Lung (tissue), 16 donors: ENCODE measurements around the gene POP5. TPM values are rescaled to one million over a fixed set of nuclear protein-coding genes. Genes with fewer than 3 reads are reported as not detected.
A peak's percentile ranks its signal among the peaks of the same experiment; 100 is the strongest.

Source experiments
- ATAC-seq: fragments of 200-7000 bp; cut with Tn5 transposase; one replicate; pipeline ENCODE4 v1.9.1; 2020; ENCODE audit warnings: moderate number of reproducible peaks; ENCODE audit not compliant: insufficient read depth, low FRiP score
- DNase-seq, 3 donors: peaks; one replicate each; pipeline ENCODE4 v3.0.0-alpha.2; 2013 to 2017
- H3K27ac ChIP-seq, 2 donors: one replicate each; pipeline ENCODE4 v1.5.1; 2013; ENCODE audit warnings: mild to moderate bottlenecking in 2 of 2, moderate library complexity in 2 of 2, control low read depth in 1 of 2, inconsistent platforms in 1 of 2, low read depth in 1 of 2, low read length in 1 of 2
- H3K27me3 ChIP-seq, 3 donors: one replicate each; pipeline ENCODE4 v1.5.1; 2013; ENCODE audit warnings: low read length in 2 of 3; ENCODE audit not compliant: control insufficient read depth in 3 of 3, insufficient read depth in 3 of 3
- H3K36me3 ChIP-seq, 4 donors: one replicate each; pipeline ENCODE4 v1.5.1; 2013; ENCODE audit warnings: low read length in 4 of 4, mild to moderate bottlenecking in 1 of 4, moderate library complexity in 1 of 4; ENCODE audit not compliant: control insufficient read depth in 4 of 4, insufficient read depth in 4 of 4
- H3K4me1 ChIP-seq, 5 donors: one replicate each; pipeline ENCODE4 v1.5.1; 2013; ENCODE audit warnings: low read length in 5 of 5, mild to moderate bottlenecking in 2 of 5, moderate library complexity in 1 of 5; ENCODE audit not compliant: control insufficient read depth in 5 of 5, insufficient read depth in 5 of 5
- H3K4me3 ChIP-seq: one replicate; pipeline ENCODE4 v1.5.1; 2013; ENCODE audit warnings: mild to moderate bottlenecking, control low read depth, moderate library complexity
- H3K9ac ChIP-seq, 2 donors: one replicate each; pipeline ENCODE4 v1.5.1; 2013; ENCODE audit warnings: low read length in 2 of 2, control low read depth in 1 of 2; ENCODE audit not compliant: insufficient read depth in 1 of 2
- H3K9me3 ChIP-seq, 4 donors: one replicate each; pipeline ENCODE4 v1.5.1; 2013; ENCODE audit warnings: low read length in 3 of 4, mild to moderate bottlenecking in 1 of 4, moderate library complexity in 1 of 4; ENCODE audit not compliant: control insufficient read depth in 4 of 4, insufficient read depth in 3 of 4
- WGBS, 2 donors: extraction: QIAGEN DNeasy Blood & Tissue Kit; methylation state at CpG; one replicate each; pipeline ENCODE4 v1.1.7; 2013; 5-methylcytosine and 5-hydroxymethylcytosine counted together
- long read RNA-seq, 5 donors: transcript quantifications; one replicate each; lab custom pipeline, GENCODE V29; 2026
- polyA plus RNA-seq, 2 donors: library from polyadenylated mRNA; stranded (reverse); fragments of 200-250 nt; gene quantifications; one replicate each; pipeline ENCODE4 v1.2.1, GENCODE V29; 2013
- total RNA-seq, 2 donors: library from RNA; depleted of rRNA in 1 of 2; stranded (reverse); fragments of >200 nt in 1 of 2; gene quantifications; one replicate each; pipeline ENCODE4 v1.2.1, GENCODE V29; 2014 to 2021
- TF ChIP-seq, protein P1 (sequence below): IDR thresholded peaks from 2 replicates; pipeline ENCODE4 v1.5.1; 2012; ENCODE audit warnings: mild to moderate bottlenecking; ENCODE audit errors: control extremely low read depth, extremely low read depth
- donor health status: control.
- donor health status: control.
- donor health status: Bipolar disorder and iron deficiency.
- donor health status: healthy.
- donor health status: DM: yes; HTN: yes; CAD: no.

Gene POP5, protein sequence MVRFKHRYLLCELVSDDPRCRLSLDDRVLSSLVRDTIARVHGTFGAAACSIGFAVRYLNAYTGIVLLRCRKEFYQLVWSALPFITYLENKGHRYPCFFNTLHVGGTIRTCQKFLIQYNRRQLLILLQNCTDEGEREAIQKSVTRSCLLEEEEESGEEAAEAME
- total RNA-seq (10 to 100 TPM; 22.1 to 42.0 TPM), polyA plus RNA-seq (10 to 100 TPM; 36.6 to 62.1 TPM)
- long read RNA-seq, donor 1, transcript POP5-205 (2 exons, 718 nt) = minor isoform, 5 of 30 reads
- long read RNA-seq, donor 1, transcript POP5-202 (5 exons, 801 nt) = major isoform, 10 of 30 reads
- long read RNA-seq, donor 1, transcript POP5-207 (1 exons, 578 nt) = minor isoform, 7 of 30 reads
- long read RNA-seq, donor 1, partial matches to known transcripts = 0 of 30 reads
- long read RNA-seq, donor 1, other reads (novel, unspliced or antisense) = 0 of 30 reads
- long read RNA-seq, donor 2, transcript POP5-202 (5 exons, 801 nt) = major isoform, 8 of 19 reads
- long read RNA-seq, donor 2, partial matches to known transcripts = 0 of 19 reads
- long read RNA-seq, donor 2, other reads (novel, unspliced or antisense) = 0 of 19 reads
- long read RNA-seq, donor 3, transcript POP5-205 (2 exons, 718 nt) = major isoform, 6 of 11 reads
- long read RNA-seq, donor 3, partial matches to known transcripts = 0 of 11 reads
- long read RNA-seq, donor 3, other reads (novel, unspliced or antisense) = 0 of 11 reads
- long read RNA-seq, donor 4, transcript POP5-202 (5 exons, 801 nt) = major isoform, 5 of 15 reads
- long read RNA-seq, donor 4, partial matches to known transcripts = 0 of 15 reads
- long read RNA-seq, donor 4, other reads (novel, unspliced or antisense) = 0 of 15 reads
- long read RNA-seq, donor 5, transcript POP5-207 (1 exons, 578 nt) = minor isoform, 12 of 37 reads
- long read RNA-seq, donor 5, transcript POP5-202 (5 exons, 801 nt) = major isoform, 14 of 37 reads
- long read RNA-seq, donor 5, transcript POP5-201 (4 exons, 913 nt) = minor isoform, 5 of 37 reads
- long read RNA-seq, donor 5, partial matches to known transcripts = 0 of 37 reads
- long read RNA-seq, donor 5, other reads (novel, unspliced or antisense) = 0 of 37 reads

DNA sequence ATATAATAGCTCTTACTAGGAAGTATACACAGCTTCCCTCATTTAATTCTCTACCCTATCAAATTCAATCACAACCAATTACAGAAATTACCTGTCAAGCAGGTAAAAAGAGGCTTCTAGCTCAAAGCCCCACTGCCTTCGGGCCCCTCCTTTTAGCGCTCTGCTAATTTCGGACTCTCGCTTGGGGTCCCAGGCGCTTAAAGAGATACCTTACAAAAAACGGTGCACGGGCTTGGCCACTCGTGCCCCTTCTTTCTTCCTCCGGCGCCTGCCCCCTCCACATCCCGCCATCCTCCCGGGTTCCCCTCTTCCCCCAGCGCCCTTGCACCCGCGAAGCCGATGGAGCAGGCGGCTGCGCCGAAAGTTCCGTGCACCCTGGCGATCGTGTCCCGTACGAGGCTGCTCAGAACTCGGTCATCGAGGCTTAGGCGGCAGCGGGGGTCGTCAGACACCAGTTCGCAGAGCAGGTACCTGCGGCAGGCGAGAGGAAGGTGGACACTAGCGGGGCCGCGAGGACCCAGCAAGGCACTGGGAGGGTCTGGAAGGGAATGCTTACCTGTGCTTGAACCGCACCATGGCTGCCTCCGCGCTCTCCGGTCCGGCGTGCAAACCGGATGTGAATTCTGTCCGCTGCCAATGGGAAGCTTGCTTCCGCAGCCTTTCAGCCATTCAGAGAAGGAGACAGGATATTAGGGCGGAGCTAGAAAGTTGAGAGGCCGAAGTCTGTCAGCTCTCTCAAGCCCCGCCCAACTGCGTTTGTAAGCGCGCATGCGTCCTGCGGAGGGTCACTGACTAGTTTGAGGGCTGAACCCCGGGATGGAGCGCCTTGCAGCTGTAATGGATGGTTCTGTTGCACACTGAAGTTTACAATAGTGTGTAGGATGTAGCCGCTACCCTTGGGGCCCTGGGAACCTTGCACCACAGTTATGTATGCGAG is at the start of gene POP5:
Gene POP5 (minus strand): TSS at position 616 of the 937 bp plus-strand sequence. CDS start 40 bp downstream, at position 576.
- H3K4me3 ChIP-seq = peak within 1 kb of the TSS; percentile 90
- TF ChIP-seq, protein P1, sequence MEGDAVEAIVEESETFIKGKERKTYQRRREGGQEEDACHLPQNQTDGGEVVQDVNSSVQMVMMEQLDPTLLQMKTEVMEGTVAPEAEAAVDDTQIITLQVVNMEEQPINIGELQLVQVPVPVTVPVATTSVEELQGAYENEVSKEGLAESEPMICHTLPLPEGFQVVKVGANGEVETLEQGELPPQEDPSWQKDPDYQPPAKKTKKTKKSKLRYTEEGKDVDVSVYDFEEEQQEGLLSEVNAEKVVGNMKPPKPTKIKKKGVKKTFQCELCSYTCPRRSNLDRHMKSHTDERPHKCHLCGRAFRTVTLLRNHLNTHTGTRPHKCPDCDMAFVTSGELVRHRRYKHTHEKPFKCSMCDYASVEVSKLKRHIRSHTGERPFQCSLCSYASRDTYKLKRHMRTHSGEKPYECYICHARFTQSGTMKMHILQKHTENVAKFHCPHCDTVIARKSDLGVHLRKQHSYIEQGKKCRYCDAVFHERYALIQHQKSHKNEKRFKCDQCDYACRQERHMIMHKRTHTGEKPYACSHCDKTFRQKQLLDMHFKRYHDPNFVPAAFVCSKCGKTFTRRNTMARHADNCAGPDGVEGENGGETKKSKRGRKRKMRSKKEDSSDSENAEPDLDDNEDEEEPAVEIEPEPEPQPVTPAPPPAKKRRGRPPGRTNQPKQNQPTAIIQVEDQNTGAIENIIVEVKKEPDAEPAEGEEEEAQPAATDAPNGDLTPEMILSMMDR = no peak
- WGBS, 2 donors = 0 to 1% methylated on average over 56 of the region's 56 CpGs
- peak within 1 kb of the TSS; percentile 67 to 87 for H3K27ac ChIP-seq
- H3K27me3 ChIP-seq = peaks cover 0 to 8% (median 7%) of the 10 kb centered on the region in 3 donors
- H3K36me3 ChIP-seq = peaks cover 24 to 31% (median 29%) of the 10 kb centered on the region in 4 donors
- H3K9ac ChIP-seq = peak within 1 kb of the TSS; percentile 58 to 75
- peak; percentile 96 to 99 (median 98) for DNase-seq
- no peaks in the 10 kb centered on the region for H3K9me3 ChIP-seq
- H3K4me1 ChIP-seq = peaks cover 0 to 20% (median 3%) of the 10 kb centered on the region in 5 donors
- ATAC-seq = peak; percentile 94

DNA sequence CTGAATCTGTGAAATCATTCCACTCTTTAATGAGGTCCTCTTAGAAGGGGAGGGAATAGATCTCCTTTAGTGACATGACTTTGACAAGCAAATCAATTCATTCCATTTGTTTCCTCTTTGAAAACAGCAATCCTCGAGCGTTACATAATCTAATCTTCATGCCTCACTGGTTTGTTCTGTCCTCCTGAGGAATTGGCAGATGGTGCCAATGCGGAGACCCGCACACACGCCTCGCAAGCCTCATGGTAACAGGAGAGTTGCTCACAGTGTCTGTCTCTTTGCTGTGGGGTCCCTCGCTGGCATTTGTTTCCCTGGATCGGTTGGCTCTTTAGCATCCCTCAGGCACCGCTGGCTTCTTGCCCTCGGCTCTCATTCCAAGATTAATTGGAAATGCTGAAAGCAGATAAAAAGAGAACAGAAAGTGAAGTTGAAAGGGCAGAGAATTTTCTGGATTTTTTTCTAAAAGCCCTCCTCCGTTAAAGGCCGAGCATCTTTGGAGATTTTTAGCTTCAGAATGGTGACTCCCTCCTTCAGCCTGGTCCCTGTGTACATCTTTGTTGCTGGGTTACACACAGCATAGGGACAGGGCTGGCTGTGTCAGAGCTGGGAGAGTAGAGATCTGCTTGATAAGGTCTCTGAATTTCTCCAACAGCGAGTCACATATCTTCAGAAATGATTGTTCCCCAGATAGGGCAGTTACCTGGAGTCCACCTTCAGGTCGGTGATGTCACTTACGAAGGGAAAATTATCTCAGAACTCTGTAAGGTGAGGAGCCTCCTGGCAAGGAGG is 49.1 kb upstream of the POP5 start:
- H3K27ac ChIP-seq = no peak overlapping the region
- DNase-seq (no peak), ATAC-seq (no peak)
- 79 to 82% methylated on average over 15 of the region's 15 CpGs for WGBS, 2 donors
- H3K4me1 ChIP-seq = no peaks in the 10 kb centered on the region
- H3K9ac ChIP-seq = no peak overlapping the region
- H3K36me3 ChIP-seq = no peaks in the 10 kb centered on the region
- H3K4me3 ChIP-seq = no peak overlapping the region
- H3K9me3 ChIP-seq = no peaks in the 10 kb centered on the region
- peaks cover 0 to 4% (median 3%) of the 10 kb centered on the region in 3 donors for H3K27me3 ChIP-seq
- TF ChIP-seq, protein P1 = no peak

DNA sequence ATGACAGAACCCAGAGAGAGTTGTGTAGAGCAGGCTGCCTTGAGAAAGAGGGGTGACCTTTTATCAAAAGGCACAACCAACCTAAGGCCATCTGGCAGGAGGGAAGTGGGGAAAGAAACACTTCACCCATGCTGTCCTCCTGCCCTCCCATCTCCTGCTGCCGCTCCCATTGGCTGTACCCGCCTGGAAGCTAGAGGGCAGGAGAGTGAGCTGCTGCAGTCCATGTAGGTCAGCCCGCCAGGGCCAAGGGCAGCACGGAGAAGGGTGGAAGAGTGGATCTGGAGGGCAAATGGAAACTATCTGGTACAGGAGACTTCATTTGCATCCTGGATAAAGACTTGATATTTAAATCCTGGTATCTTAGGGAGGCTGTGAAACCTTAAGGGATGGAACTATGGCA is 47.7 kb upstream of the POP5 start:
- DNase-seq (no peak), ATAC-seq (no peak)
- no peak overlapping the region for H3K4me3 ChIP-seq
- TF ChIP-seq, protein P1 = no peak
- H3K27me3 ChIP-seq = peaks cover 0 to 2% (median 0%) of the 10 kb centered on the region in 3 donors
- no peaks in the 10 kb centered on the region for H3K9me3 ChIP-seq
- no peaks in the 10 kb centered on the region for H3K36me3 ChIP-seq
- H3K9ac ChIP-seq = no peak overlapping the region
- WGBS, 2 donors = 49 to 56% methylated on average over 4 of the region's 4 CpGs
- H3K27ac ChIP-seq = no peak overlapping the region
- no peaks in the 10 kb centered on the region for H3K4me1 ChIP-seq
